ENCODE data around the gene LPIN2.

GRCh38 chr18:3053081-3053480 lies 40.1 kb upstream of the LPIN2 start:
- no peak for TF ChIP-seq POLR2A (IDR thresholded peaks at IDR 0.05; ENCODE audit: low read length)
- no peak for TF ChIP-seq GATA1 (IDR thresholded peaks at IDR 0.05; ENCODE audit: low read depth, low read length)

Measured in erythroblast (primary cell).